K562 (cell line): ENCODE data around the gene GCNT2. TPM values are rescaled to one million over a fixed set of nuclear protein-coding genes. Genes with fewer than 3 reads are reported as not detected.

Experiments
- DEAF1 ChIP-seq: fragments of 450-650 bp; formaldehyde crosslinking; IDR thresholded peaks from 2 replicates; pipeline ENCODE4 v1.4.0; 2020; ENCODE audit warnings: mild to moderate bottlenecking, moderate library complexity
- FUS ChIP-seq: fragments of 200-400 bp; formaldehyde crosslinking; optimal IDR thresholded peaks from 2 replicates; pipeline ENCODE3; 2017; ENCODE audit warnings: low read depth, low read length
- GABPB2 ChIP-seq: fragments of 250-450 bp; sonication (Bioruptor Pico); conservative IDR thresholded peaks from 2 replicates; pipeline ENCODE4 v1.5.1; 2021; ENCODE audit warnings: mild to moderate bottlenecking
- KAT7 ChIP-seq: sonication (generic); formaldehyde crosslinking; IDR thresholded peaks from 2 replicates; pipeline ENCODE4 v1.8.0; 2022; ENCODE audit warnings: missing genetic modification reagents, mild to moderate bottlenecking, borderline replicate concordance
- PTRF ChIP-seq: fragments of 450-650 bp; IDR thresholded peaks from 2 replicates; pipeline ENCODE4 v1.6.1; 2016; ENCODE audit warnings: mild to moderate bottlenecking, missing genetic modification characterization, missing compliant biosample characterization
- SOX6 ChIP-seq: fragments of 450-650 bp; IDR thresholded peaks from 2 replicates; pipeline ENCODE4 v1.6.1; 2014; ENCODE audit warnings: mild to moderate bottlenecking
- TFAM ChIP-seq: fragments of 250-450 bp; sonication (Bioruptor Pico); conservative IDR thresholded peaks from 2 replicates; pipeline ENCODE4 v1.5.0; 2021; ENCODE audit warnings: mild to moderate bottlenecking, moderate library complexity
- ZFX ChIP-seq: sonication (generic); formaldehyde crosslinking; IDR thresholded peaks from 2 replicates; pipeline ENCODE4 v1.8.0; 2022; ENCODE audit warnings: mild to moderate bottlenecking, missing genetic modification reagents, moderate library complexity
- ZNF280B ChIP-seq: fragments of 250-450 bp; sonication (Bioruptor Pico); IDR thresholded peaks from 2 replicates; pipeline ENCODE4 v1.5.1; 2021; ENCODE audit warnings: mild to moderate bottlenecking
- polyA plus RNA-seq, 8 experiments: library from polyadenylated mRNA; depleted of rRNA in 4 of 8; stranded (reverse) in 5 of 8; unstranded in 3 of 8; fragments of >200 nt; fragmentation: Nextera tagmentation in 2 of 8; fragmentation: Illumina TruSeq in 1 of 8; extraction: Ambion mirVana in 2 of 8; extraction: Trizol in 1 of 8; gene quantifications; 2 replicates each; pipeline versions ENCODE4 v1.2.1 to v1.2.3, GENCODE V29; 2011 to 2014; ENCODE audit warnings: inconsistent platforms in 1 of 8, missing spikeins in 1 of 8
- total RNA-seq, 7 experiments: library from RNA; depleted of rRNA in 6 of 7; stranded (reverse); fragments of >200 nt in 6 of 7; fragmentation: Illumina TruSeq in 2 of 7; extraction: Trizol in 2 of 7; gene quantifications; 2 replicates each; pipeline versions ENCODE4 v1.2.1 to v1.2.3, GENCODE V29; 2011 to 2021; ENCODE audit warnings: low replicate concordance in 1 of 7

GCNT2 gene
- total and polyA plus RNA-seq, 9 of the 15 experiments (the other 6 are each of a cell fraction or from before 2014, with no cell fraction given): 0.78 to 2.6 (median 1.6) TPM

GRCh38 chr6:10518557-10519407, 2.4 kb upstream of the GCNT2 start (continued):
- TF ChIP-seq SOX6: peak; percentile 98
- TF ChIP-seq ZNF280B (CRISPR knock-in tag): no peak
- no peak for TF ChIP-seq KAT7 (CRISPR knock-in tag)
- no peak for TF ChIP-seq PTRF (tag)
- peak; percentile 51; the same call in 1 of the 2 replicates for TF ChIP-seq ZFX (CRISPR knock-in tag)
- no peak for TF ChIP-seq TFAM (CRISPR knock-in tag)
- no peak for TF ChIP-seq GABPB2 (CRISPR knock-in tag)
- 0 out of 2 replicates have a peak, but pooled peaks have one; percentile 3 for TF ChIP-seq DEAF1 (CRISPR knock-in tag)
- TF ChIP-seq FUS: no peak
